ENCODE results near the gene IFNE. TPM values are rescaled to one million over a fixed set of nuclear protein-coding genes. Genes with fewer than 3 reads are reported as not detected.
"Not testable (repeated sequence)": the region's sequence is repeated elsewhere in the genome, so short reads cannot be mapped to it uniquely, and the experiment has no call there.

The IFNE gene
- total RNA-seq, 5 donors from 2014 or later (not counting 1 experiment from before 2014, with no cell fraction given), result 0.16 to 0.25 TPM; not detected in 3

DNA sequence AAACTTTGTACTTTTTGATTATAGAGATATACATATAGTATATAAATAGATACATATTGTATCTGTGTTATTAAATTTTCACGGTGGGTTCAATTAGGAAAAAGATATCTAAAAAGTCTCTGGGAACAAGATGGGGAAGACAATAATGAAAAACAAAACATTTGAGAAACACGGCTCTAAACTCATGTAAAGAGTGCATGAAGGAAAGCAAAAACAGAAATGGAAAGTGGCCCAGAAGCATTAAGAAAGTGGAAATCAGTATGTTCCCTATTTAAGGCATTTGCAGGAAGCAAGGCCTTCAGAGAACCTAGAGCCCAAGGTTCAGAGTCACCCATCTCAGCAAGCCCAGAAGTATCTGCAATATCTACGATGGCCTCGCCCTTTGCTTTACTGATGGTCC is 42.0 kb downstream of the IFNE start, which contains the start of gene IFNA1:
IFNA1 (plus strand) TSS at position 301 of the 400 bp plus-strand sequence; CDS start at position 370, 69 bp downstream.
- H3K4me1 Mint-ChIP-seq, result peaks cover 15 to 17% (median 15%) of the 10 kb centered on the region in 3 donors
- no peak within 1 kb of the TSS for H3K27ac ChIP-seq (ENCODE audit: low read length)
- peaks cover 8 to 12% of the 10 kb centered on the region in 2 experiments for H3K4me1 ChIP-seq (ENCODE audit: control insufficient read depth in 1 of 2, extremely low read depth in 1 of 2, insufficient read depth in 2 of 2, low read length in 2 of 2)
- DNase-seq (no peak), ATAC-seq (replicated peaks in 1 of 4) (no peak)
- no peak within 1 kb of the TSS for H3K4me3 Mint-ChIP-seq
- no peaks in the 10 kb centered on the region for H3K9me3 Mint-ChIP-seq
- POLR2A ChIA-PET, result no interaction called here
- peaks cover 0 to 5% of the 10 kb centered on the region in 2 experiments for H3K27me3 ChIP-seq (replicated peaks in 1 of 2; ENCODE audit: control insufficient read depth in 2 of 2, extremely low read depth in 1 of 2, insufficient read depth in 2 of 2, low read length in 1 of 2)
- H3K36me3 ChIP-seq (ENCODE audit: control insufficient read depth in 2 of 2, extremely low read depth in 1 of 2, insufficient read depth in 1 of 2, low read length in 1 of 2), result no peaks in the 10 kb centered on the region
- peaks cover 6 to 8% of the 10 kb centered on the region in 2 donors for H3K27me3 Mint-ChIP-seq
- no peak within 1 kb of the TSS for H3K27ac Mint-ChIP-seq
- H3K4me3 ChIP-seq (ENCODE audit: control insufficient read depth in 1 of 2, extremely low read depth in 1 of 2, low read length in 1 of 2), result no peak within 1 kb of the TSS
- CTCF ChIA-PET, result interaction anchor here in 1 of 2 donors (0.6 to 0.7 kb wide), 3 partner anchors 42 to 257 kb away, joined by 3 to 4 read pairs (median 3); no protein-coding TSS in a partner anchor
- no peaks in the 10 kb centered on the region for H3K9me3 ChIP-seq
- no peaks in the 10 kb centered on the region for H3K36me3 Mint-ChIP-seq
- WGBS (ENCODE audit: insufficient coverage), result 100% methylated on average over 1 of the region's 4 CpGs

DNA sequence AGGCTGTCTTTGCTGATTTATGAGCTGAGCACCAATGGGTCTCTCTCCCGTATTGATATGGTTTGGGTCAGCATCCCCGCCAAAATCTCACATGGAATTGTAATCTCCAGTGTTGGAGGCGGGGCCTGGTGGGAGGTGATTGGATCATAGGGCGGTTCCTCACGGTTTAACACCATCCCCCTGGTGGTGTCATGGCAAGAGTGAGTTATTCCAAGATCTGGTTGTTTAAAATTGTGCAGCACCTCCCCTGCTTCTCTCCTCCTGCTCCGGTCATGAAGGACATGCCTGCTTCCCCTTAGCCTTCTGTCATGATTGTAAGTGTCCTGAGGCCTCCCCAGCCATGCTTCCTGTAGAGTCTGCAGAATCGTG is 47.1 kb downstream of the IFNE start:
- POLR2A ChIA-PET, H3K4me1 Mint-ChIP-seq: not testable (repeated sequence)

DNA sequence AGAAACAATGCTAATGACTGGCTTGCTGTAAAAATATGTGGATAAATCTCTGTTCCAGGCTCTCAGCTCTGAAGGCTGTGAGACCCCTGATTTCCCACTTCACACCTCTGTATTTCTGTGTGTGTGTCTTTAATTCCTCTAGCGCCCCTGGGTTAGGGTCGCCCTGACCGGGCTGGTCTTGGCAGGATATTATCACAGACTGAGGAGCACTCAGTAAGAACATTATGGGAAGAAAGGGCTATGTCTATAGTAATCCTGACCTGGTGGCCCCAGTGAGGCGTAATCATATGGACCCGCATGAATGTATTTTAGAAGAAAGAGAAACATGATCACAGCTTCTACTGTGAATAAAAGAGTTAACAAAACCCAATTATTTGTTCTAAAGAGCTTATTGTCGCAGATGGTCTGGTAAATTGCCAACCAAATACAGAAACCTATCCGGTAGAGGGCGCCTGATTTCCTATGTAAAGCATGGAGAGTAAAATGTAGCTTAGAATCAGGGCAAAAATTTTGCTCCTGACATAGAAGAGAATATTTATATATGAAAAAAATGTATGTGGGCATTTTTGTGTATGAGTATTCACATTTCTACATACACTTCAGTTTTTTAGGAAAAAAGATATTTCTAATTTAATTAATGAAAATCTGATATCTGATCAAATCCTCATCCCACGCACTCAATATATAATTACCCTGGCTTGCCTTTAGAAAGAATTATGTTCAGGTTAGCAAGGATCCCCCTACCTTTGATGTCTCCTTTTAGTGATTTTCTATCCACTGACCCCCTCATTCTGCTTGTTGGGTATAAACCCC is 47.7 kb downstream of the IFNE start:
- Histone ChIP-seq H3K4me1 (ENCODE audit: control insufficient read depth in 1 of 2, extremely low read depth in 1 of 2, insufficient read depth in 2 of 2, low read length in 2 of 2) (no peaks in the 10 kb centered on the region), H3K36me3 (ENCODE audit: control insufficient read depth in 2 of 2, extremely low read depth in 1 of 2, insufficient read depth in 1 of 2, low read length in 1 of 2) (no peaks in the 10 kb centered on the region), H3K27ac (ENCODE audit: low read length) (no peak overlapping the region), H3K9me3 (no peaks in the 10 kb centered on the region), H3K27me3 (replicated peaks in 1 of 2; ENCODE audit: control insufficient read depth in 2 of 2, extremely low read depth in 1 of 2, insufficient read depth in 2 of 2, low read length in 1 of 2) (peaks cover 0 to 12% of the 10 kb centered on the region in 2 experiments), H3K4me3 (ENCODE audit: control insufficient read depth in 1 of 2, extremely low read depth in 1 of 2, low read length in 1 of 2) (no peak overlapping the region)
- Mint-ChIP-seq H3K27ac (no peak overlapping the region), H3K9me3 (no peaks in the 10 kb centered on the region), H3K4me1 (no peaks in the 10 kb centered on the region), H3K27me3 (peaks cover 25 to 27% of the 10 kb centered on the region in 2 donors), H3K4me3 (no peak overlapping the region), H3K36me3 (no peaks in the 10 kb centered on the region)
- ATAC-seq (replicated peaks in 1 of 4) (peak in 1 of 4 experiments; percentile 35), DNase-seq (peak in 27 of 35 experiments; percentile 13 to 71 (median 34))
- ChIA-PET CTCF (interaction anchor here (0.6 to 2.4 kb wide), 34 partner anchors 9 to 1110 kb away, joined by 3 to 34 read pairs (median 4); partner anchors contain the start of gene KLHL9 (in 1 of the 2)), POLR2A (interaction anchor here in 1 of 2 donors (0.6 kb wide), 2 partner anchors 14 to 197 kb away, joined by 3 to 7 read pairs; no protein-coding TSS in a partner anchor)
- 90% methylated on average over 2 of the region's 9 CpGs for WGBS (ENCODE audit: insufficient coverage)

More for the DNA sequence above, 47.1 kb downstream of the IFNE start:
- not testable (repeated sequence) for H3K36me3 Mint-ChIP-seq; H3K27me3 ChIP-seq (replicated peaks in 1 of 2; ENCODE audit: control insufficient read depth in 2 of 2, extremely low read depth in 1 of 2, insufficient read depth in 2 of 2, low read length in 1 of 2); H3K27ac Mint-ChIP-seq; H3K27ac ChIP-seq (ENCODE audit: low read length); H3K4me1 ChIP-seq (ENCODE audit: control insufficient read depth in 1 of 2, extremely low read depth in 1 of 2, insufficient read depth in 2 of 2, low read length in 2 of 2); DNase-seq; H3K9me3 ChIP-seq; H3K9me3 Mint-ChIP-seq; ATAC-seq (replicated peaks in 1 of 4); H3K36me3 ChIP-seq (ENCODE audit: control insufficient read depth in 2 of 2, extremely low read depth in 1 of 2, insufficient read depth in 1 of 2, low read length in 1 of 2); H3K4me3 ChIP-seq (ENCODE audit: control insufficient read depth in 1 of 2, extremely low read depth in 1 of 2, low read length in 1 of 2); H3K4me3 Mint-ChIP-seq
- CTCF ChIA-PET, result interaction anchor here (0.7 to 2.4 kb wide), 31 partner anchors 9 to 1111 kb away, joined by 3 to 34 read pairs (median 4); partner anchors contain the start of gene KLHL9 (in 1 of the 2)
- WGBS (ENCODE audit: insufficient coverage), result no CpG with 5 or more reads among the region's 7 CpGs
- H3K27me3 Mint-ChIP-seq, result peaks cover 19 to 27% of the 10 kb centered on the region in 2 donors

DNA sequence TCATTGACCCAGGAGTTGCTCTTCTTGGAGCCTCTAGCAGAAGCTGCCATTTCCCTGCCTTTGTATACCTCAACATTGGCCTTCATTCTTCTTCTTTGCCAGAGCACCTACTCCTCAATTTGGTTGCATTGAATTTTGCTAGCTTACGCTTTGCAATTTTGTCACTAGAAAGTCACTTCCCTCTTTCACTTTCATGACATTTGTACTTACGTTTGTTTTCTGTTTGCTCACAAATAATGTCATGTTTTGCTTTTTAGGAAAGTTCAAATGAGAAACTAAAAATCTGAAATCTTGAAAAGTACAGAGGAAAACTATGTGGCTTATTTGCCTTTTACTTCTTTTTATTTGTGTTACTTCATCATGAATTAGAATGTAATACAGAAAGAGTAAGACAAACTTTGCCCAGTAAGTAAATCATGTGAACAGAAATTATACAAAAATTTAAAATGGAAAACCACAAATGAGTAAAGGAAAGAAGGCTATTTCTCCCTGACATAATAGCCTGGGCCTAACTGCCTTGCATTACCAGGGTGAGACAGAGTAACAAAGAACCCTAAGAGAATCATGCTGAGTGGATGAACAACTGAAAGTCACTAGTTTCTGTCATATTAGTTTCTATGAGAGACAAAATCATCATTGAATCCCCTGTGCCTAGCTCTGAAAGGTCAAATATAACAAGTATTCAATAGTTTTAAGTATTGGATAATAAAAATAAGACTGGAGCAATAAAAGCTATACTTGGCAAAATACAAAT is 49.3 kb downstream of the IFNE start:
- ChIA-PET CTCF (interaction anchor here (0.6 to 2.3 kb wide), 9 partner anchors 10 to 362 kb away, joined by 3 to 26 read pairs (median 4); no protein-coding TSS in a partner anchor), POLR2A (no interaction called here)
- WGBS (ENCODE audit: insufficient coverage), result no CpG with 5 or more reads among the region's 2 CpGs
- ATAC-seq (replicated peaks in 1 of 4) (no peak), DNase-seq (no peak)
- H3K27me3 Mint-ChIP-seq, result peaks cover 36 to 37% of the 10 kb centered on the region in 2 donors
- H3K36me3 Mint-ChIP-seq, result no peaks in the 10 kb centered on the region
- H3K4me3 Mint-ChIP-seq, result no peak overlapping the region
- Histone ChIP-seq H3K4me3 (ENCODE audit: control insufficient read depth in 1 of 2, extremely low read depth in 1 of 2, low read length in 1 of 2) (no peak overlapping the region), H3K27ac (ENCODE audit: low read length) (no peak overlapping the region), H3K36me3 (ENCODE audit: control insufficient read depth in 2 of 2, extremely low read depth in 1 of 2, insufficient read depth in 1 of 2, low read length in 1 of 2) (no peaks in the 10 kb centered on the region), H3K27me3 (replicated peaks in 1 of 2; ENCODE audit: control insufficient read depth in 2 of 2, extremely low read depth in 1 of 2, insufficient read depth in 2 of 2, low read length in 1 of 2) (peaks cover 0 to 10% of the 10 kb centered on the region in 2 experiments), H3K9me3 (no peaks in the 10 kb centered on the region), H3K4me1 (ENCODE audit: control insufficient read depth in 1 of 2, extremely low read depth in 1 of 2, insufficient read depth in 2 of 2, low read length in 2 of 2) (no peaks in the 10 kb centered on the region)
- H3K27ac Mint-ChIP-seq, result no peak overlapping the region
- H3K4me1 Mint-ChIP-seq, result no peaks in the 10 kb centered on the region
- H3K9me3 Mint-ChIP-seq, result no peaks in the 10 kb centered on the region

Other genes with a start within 250 kb of the IFNE start
- not detected for gene IFNA14, start 242.3 kb downstream of the IFNE start, total RNA-seq
- under 1 TPM in 1 of 5 donors, not detected in 4; 0.29 TPM for gene IFNA5, start 177.0 kb downstream of the IFNE start, total RNA-seq
- 10 to 100 TPM; 14.1 to 27.7 (median 26.0) TPM for gene KLHL9, start 146.9 kb downstream of the IFNE start, total RNA-seq
- not detected for gene IFNA6, start 131.4 kb downstream of the IFNE start, total RNA-seq
- gene IFNA13, start 114.3 kb downstream of the IFNE start, total RNA-seq, result not detected
- not detected for gene IFNA2, start 96.9 kb downstream of the IFNE start, total RNA-seq
- gene IFNA8, start 73.2 kb downstream of the IFNE start, total RNA-seq, result not detected
- gene IFNA1, start 41.9 kb downstream of the IFNE start, total RNA-seq, result not detected